HG03378 (cell line): Measurements from ENCODE around the gene C9orf78.

ENCODE experiments used
- ATAC-seq: cut with Tn5 transposase; IDR thresholded peaks from one replicate; pipeline ENCODE4 v1.9.1; 2021; ENCODE audit warnings: mild to moderate bottlenecking, moderate library complexity; ENCODE audit not compliant: unreplicated experiment

C9orf78 gene

DNA sequence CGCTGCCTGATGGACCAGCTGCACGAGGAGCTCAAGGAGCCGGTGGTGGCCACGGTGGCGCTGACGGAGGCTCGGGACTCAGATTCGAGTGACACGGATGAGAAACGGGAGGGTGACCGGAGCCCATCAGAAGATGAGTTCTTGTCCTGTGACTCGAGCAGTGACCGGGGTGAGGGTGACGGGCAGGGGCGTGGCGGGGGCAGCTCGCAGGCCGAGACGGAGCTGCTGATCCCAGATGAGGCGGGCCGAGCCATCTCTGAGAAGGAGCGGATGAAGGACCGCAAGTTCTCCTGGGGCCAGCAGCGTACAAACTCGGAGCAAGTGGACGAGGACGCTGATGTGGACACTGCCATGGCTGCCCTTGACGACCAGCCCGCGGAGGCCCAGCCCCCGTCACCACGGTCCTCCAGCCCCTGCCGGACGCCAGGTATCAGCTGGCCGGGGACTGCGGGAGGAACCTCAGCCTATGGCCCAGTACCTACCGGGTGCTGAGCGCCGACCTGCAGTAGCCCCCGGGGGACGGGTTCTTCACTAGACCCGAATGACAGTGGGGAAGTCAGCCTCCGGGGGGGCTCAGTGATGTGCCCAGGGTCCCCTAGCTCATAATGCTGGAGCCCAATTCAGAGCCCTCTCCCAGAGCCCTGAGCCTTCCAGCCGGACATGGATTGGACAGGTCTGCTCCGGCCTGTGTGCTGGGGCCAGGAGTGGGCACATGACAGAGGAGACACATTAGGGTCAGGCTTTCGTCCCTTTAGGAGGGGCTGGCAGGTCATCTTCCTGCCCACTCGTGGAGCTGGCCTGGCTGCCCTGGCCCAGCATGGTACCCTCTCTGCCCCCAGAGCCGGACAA is 33.2 kb upstream of the C9orf78 start:
- no peak for ATAC-seq

GRCh38 chr9:129867136-129868022 is 32.3 kb upstream of the C9orf78 start:
- no peak for ATAC-seq

GRCh38 chr9:129866394-129867135 is 31.5 kb upstream of the C9orf78 start:
- ATAC-seq = no peak

- no peak for ATAC-seq
Measured at GRCh38 chr9:129865668-129866320, 30.7 kb upstream of the C9orf78 start.

GRCh38 chr9:129864991-129865647 is 30.0 kb upstream of the C9orf78 start:
- no peak for ATAC-seq

DNA sequence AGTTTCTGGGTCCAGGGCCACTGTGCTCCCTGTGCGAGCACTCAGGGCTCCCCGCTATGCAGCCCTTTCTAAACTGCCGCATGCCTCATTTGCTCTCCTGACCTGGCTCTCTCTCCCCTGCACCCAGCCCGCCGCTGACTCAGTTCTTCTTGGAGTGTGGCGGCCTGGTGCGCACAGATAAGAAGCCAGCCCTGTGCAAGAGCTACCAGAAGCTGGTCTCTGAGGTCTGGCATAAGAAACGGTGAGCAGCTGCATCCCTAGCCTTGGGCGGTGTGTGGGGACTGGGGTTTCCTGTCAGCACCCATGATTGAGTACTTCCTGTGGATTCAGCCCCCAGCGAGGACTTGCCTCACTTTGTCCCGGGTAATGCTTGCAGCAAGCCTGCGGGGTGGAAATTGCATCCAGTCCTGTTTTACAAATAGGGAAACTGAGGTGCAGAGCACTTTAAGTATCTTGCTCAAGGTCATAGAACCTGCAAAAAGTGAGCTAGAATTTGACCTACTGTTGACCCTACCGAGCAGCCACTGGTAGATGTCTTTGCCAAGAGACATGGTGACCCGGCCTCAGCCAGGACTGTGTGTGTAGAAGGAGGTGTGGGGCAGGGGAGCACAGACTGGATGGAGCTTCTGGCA is 28.1 kb upstream of the C9orf78 start:
- no peak for ATAC-seq

- ATAC-seq = no peak
Measured at GRCh38 chr9:129861447-129861827, 26.4 kb upstream of the C9orf78 start.

DNA sequence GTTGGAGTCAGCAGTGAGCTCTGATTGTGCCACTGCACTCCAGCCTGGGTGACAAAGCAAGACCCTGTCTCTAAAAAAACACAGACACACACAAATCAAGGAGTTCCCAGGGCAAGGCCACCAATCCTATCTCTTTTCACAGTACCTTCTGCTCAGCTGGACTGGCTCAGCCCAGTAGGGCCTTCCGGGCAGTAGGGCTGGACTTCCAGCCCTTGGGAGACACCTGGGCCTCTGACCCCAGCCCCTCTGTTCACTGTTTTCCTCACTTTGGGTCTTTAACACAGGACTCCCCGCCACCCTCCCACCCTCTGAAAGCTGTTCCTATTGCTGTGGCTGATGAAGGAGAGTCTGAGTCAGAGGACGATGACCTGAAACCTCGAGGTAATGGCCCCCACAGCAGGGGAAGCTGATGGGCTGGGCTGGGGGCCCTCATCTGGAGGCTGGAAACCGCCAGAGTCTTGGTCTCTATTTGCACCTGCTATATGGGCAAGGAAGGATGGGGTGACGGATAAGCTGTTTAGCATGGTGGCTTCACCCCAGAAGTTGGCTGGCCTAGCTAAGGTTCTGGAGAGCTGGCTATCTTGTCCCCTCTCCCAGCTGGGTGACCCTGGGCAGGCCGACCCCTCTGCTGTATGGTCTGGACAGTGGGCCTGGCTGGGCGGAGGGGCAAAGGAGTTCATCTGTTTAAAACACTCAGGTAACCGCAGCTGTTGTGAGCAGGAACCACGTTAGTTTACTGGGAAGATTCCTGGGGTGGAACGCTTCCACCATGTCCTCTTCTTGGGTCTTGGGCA is 25.8 kb upstream of the C9orf78 start:
- no peak for ATAC-seq

GRCh38 chr9:129858167-129858962 is 23.3 kb upstream of the C9orf78 start:
- ATAC-seq = no peak

- no peak for ATAC-seq
Measured at GRCh38 chr9:129857207-129857606, 22.1 kb upstream of the C9orf78 start.

GRCh38 chr9:129854588-129855110 is 19.6 kb upstream of the C9orf78 start:
- ATAC-seq = no peak

GRCh38 chr9:129853614-129854013 is 18.5 kb upstream of the C9orf78 start:
- no peak for ATAC-seq

- ATAC-seq = no peak
Measured at GRCh38 chr9:129852579-129852978, 17.5 kb upstream of the C9orf78 start.

- no peak for ATAC-seq
Measured at GRCh38 chr9:129851821-129852220, 16.7 kb upstream of the C9orf78 start.

DNA sequence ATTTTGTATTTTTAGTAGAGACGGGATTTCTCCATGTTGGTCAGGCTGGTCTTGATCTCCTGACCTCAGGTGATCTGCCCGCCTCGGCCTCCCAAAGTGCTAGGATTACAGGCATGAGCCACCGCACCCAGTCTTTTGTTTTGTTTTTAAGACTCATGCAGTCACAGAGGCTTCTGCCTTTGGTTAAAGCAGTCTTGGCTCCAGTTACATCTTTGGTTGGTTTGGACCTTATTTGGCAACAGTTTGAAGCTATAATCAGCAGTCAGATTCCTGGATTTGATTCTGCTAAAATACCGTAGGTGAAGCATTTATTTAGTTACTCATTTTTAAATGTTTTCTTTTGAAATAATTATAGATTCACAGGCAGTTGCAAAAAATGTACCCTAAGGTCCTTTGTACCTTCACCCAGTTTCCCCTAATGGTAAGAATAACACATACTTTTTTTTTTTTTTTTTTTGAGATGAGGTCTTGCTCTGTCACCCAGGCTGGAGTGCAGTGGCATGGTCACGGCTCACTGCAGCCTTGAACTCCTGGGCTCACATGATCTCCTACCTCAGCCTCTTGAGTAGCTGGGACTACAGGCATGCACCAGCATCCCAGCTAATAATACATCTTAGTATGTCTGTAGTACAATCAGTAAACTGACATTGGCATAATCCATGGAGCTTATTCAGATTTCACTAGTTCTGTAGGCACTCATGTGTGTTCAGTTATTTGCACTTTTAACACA is 15.9 kb upstream of the C9orf78 start:
- ATAC-seq = no peak

GRCh38 chr9:129849901-129850300 is 14.8 kb upstream of the C9orf78 start:
- no peak for ATAC-seq
